Measurements from ENCODE around the gene ADAMTS19.
"Not testable (repeated sequence)": the region's sequence is repeated elsewhere in the genome, so short reads cannot be mapped to it uniquely, and the experiment has no call there.

Gene ADAMTS19

GRCh38 chr5:129459777-129460671 lies at the start of gene ADAMTS19:
TSS of gene ADAMTS19 (plus strand) at chr5:129460298. CDS start at chr5:129460392, 94 bp downstream.
- DNase-seq: peak in 39 of 56 donors; percentile 1 to 51 (median 20)

GRCh38 chr5:129410488-129410887 lies 49.6 kb upstream of the ADAMTS19 start:
- no peak for DNase-seq

- no peak for DNase-seq
Measured at GRCh38 chr5:129412721-129413120, 47.4 kb upstream of the ADAMTS19 start.

- no peak for DNase-seq
Measured at GRCh38 chr5:129413570-129413969, 46.5 kb upstream of the ADAMTS19 start.

GRCh38 chr5:129419292-129419691 lies 40.8 kb upstream of the ADAMTS19 start:
- no peak for DNase-seq

- DNase-seq: no peak
Measured at GRCh38 chr5:129425031-129425430, 35.1 kb upstream of the ADAMTS19 start.

- DNase-seq: no peak
Measured at GRCh38 chr5:129426071-129426470, 34.0 kb upstream of the ADAMTS19 start.

- not testable (repeated sequence) for DNase-seq
Measured at GRCh38 chr5:129428636-129429035, 31.5 kb upstream of the ADAMTS19 start.

GRCh38 chr5:129431406-129431805 lies 28.7 kb upstream of the ADAMTS19 start:
- no peak for DNase-seq

GRCh38 chr5:129438322-129438721 lies 21.8 kb upstream of the ADAMTS19 start:
- no peak for DNase-seq

GRCh38 chr5:129440424-129440823 lies 19.7 kb upstream of the ADAMTS19 start:
- DNase-seq: no peak

- DNase-seq: no peak
Measured at GRCh38 chr5:129441096-129441495, 19.0 kb upstream of the ADAMTS19 start.

GRCh38 chr5:129445379-129445778 lies 14.7 kb upstream of the ADAMTS19 start:
- DNase-seq: no peak

GRCh38 chr5:129447968-129448367 lies 12.1 kb upstream of the ADAMTS19 start:
- no peak for DNase-seq

GRCh38 chr5:129448654-129449053 lies 11.4 kb upstream of the ADAMTS19 start:
- DNase-seq: no peak

- no peak for DNase-seq
Measured at GRCh38 chr5:129454461-129454860, 5.6 kb upstream of the ADAMTS19 start.

- peak in 1 of 56 donors; percentile 8 for DNase-seq
Measured at GRCh38 chr5:129459450-129459776, 685 bp upstream of the ADAMTS19 start.

- DNase-seq: no peak
Measured at GRCh38 chr5:129460672-129460935, 506 bp downstream of the ADAMTS19 start.

GRCh38 chr5:129460936-129461710 lies 1.0 kb downstream of the ADAMTS19 start:
- peak in 39 of 56 donors; percentile 2 to 65 (median 27) for DNase-seq

GRCh38 chr5:129461711-129462332 lies 1.7 kb downstream of the ADAMTS19 start:
- DNase-seq: peak in 3 of 56 donors; percentile 3 to 17 (median 8)

GRCh38 chr5:129465776-129466344 lies 5.8 kb downstream of the ADAMTS19 start:
- no peak for DNase-seq

- DNase-seq: no peak
Measured at GRCh38 chr5:129474544-129474943, 14.4 kb downstream of the ADAMTS19 start.

All from amygdala (tissue), 56 donors.